HepG2 (cell line): ENCODE results near the gene PRKCE. TPM values are rescaled to one million over a fixed set of nuclear protein-coding genes. Genes with fewer than 3 reads are reported as not detected.

Experiments used
- ATAC-seq: fragments of 200-7000 bp; cut with Tn5 transposase; 3 replicates; pipeline ENCODE4 v1.9.1; 2020; ENCODE audit warnings: mild to moderate bottlenecking, moderate library complexity
- BruUV-seq: library from RNA; stranded (reverse); fragments of 400-500 nt; replicated peaks from 2 replicates; lab custom pipeline; 2021; lab: Mats Ljungman, UMichigan
- CTCF ChIA-PET: fragments of 300-600 bp; formaldehyde crosslinking; extraction: SDS; loops from one replicate; lab custom pipeline; 2021; ENCODE audit warnings: low total read pairs, inconsistent platforms, low intra/inter-chr PET ratio; lab: Yijun Ruan, JAX
- POLR2A ChIA-PET: fragments of 350-600 bp; sonication (Branson Sonifier 250); formaldehyde crosslinking; loops from one replicate; lab custom pipeline; 2020; ENCODE audit warnings: antibody characterized with exemption, inconsistent platforms; lab: Yijun Ruan, JAX
- DNase-seq: peaks from one replicate; pipeline ENCODE4 v3.0.0-alpha.2; 2015; ENCODE audit warnings: low spot score
- FAIRE-seq: peaks from 3 replicates; lab custom pipeline; 2011; peaks lifted over from hg19 to GRCh38; lab: Jason Lieb, UNC
- H2AFZ ChIP-seq: one replicate; pipeline ENCODE4 v1.6.1; 2011; ENCODE audit warnings: low read length, inconsistent platforms
- H3K27ac ChIP-seq: fragments of 300-600 bp; 3 replicates; pipeline ENCODE4 v1.8.0; 2011; ENCODE audit warnings: mixed run types, mild to moderate bottlenecking, mixed read lengths, low read length, inconsistent platforms; ENCODE audit not compliant: insufficient read depth; ENCODE audit errors: extremely low read length
- H3K27me3 ChIP-seq, 2 experiments: fragments of 200-600 bp in 1 of 2; 2 replicates in 1 of 2; 3 replicates in 1 of 2; pipeline versions ENCODE4 v1.6.0 to v1.8.0; 2011; ENCODE audit warnings: low read length in 2 of 2, mild to moderate bottlenecking in 2 of 2, moderate library complexity in 2 of 2, inconsistent platforms in 1 of 2; ENCODE audit not compliant: insufficient read depth in 2 of 2, control insufficient read depth in 1 of 2
- H3K36me3 ChIP-seq, 2 experiments: fragments of 200-600 bp in 1 of 2; replicated peaks in 1 of 2; 2 replicates in 1 of 2; 3 replicates in 1 of 2; pipeline versions ENCODE4 v1.5.1 to v1.8.0; 2011; ENCODE audit warnings: low read length in 2 of 2, inconsistent platforms in 1 of 2; ENCODE audit not compliant: insufficient read depth in 2 of 2, control insufficient read depth in 1 of 2
- H3K4me1 ChIP-seq: 2 replicates; pipeline ENCODE4 v1.5.1; 2012; ENCODE audit warnings: low read length, inconsistent platforms; ENCODE audit not compliant: insufficient read depth
- H3K4me2 ChIP-seq: 2 replicates; pipeline ENCODE4 v1.6.0; 2011; ENCODE audit warnings: low read depth, low read length, inconsistent platforms
- H3K4me3 ChIP-seq, 3 experiments: fragments of 200-600 bp in 1 of 3; sonication (generic), shearing (Covaris generic) in 1 of 3; replicated peaks in 1 of 3; 2 replicates each; pipeline ENCODE4 v1.5.1; 2011 to 2016; ENCODE audit warnings: low read length in 3 of 3, inconsistent platforms in 2 of 3, low read depth in 2 of 3, mild to moderate bottlenecking in 2 of 3, control low read depth in 1 of 3, mixed read lengths in 1 of 3; ENCODE audit not compliant: insufficient read depth in 1 of 3
- H3K79me2 ChIP-seq: one replicate; pipeline ENCODE4 v1.6.1; 2011; ENCODE audit warnings: low read length, inconsistent platforms; ENCODE audit not compliant: insufficient read depth
- H3K9ac ChIP-seq: 2 replicates; pipeline ENCODE4 v1.6.0; 2011; ENCODE audit warnings: mild to moderate bottlenecking, low read depth, low read length, inconsistent platforms; ENCODE audit not compliant: insufficient read depth
- H3K9me3 ChIP-seq: 2 replicates; pipeline ENCODE4 v1.5.1; 2012; ENCODE audit warnings: mild to moderate bottlenecking, low read length
- H4K20me1 ChIP-seq: 2 replicates; pipeline ENCODE4 v1.6.0; 2011; ENCODE audit warnings: inconsistent platforms, mild to moderate bottlenecking, low read length, moderate library complexity; ENCODE audit not compliant: insufficient read depth
- ARID5B ChIP-seq: IDR thresholded peaks from 2 replicates; pipeline ENCODE4 v1.4.0; 2020; ENCODE audit warnings: mild to moderate bottlenecking, missing genetic modification reagents
- PITX1 ChIP-seq: sonication (generic); formaldehyde crosslinking; IDR thresholded peaks from 2 replicates; pipeline ENCODE4 v1.5.1; 2020; ENCODE audit warnings: mild to moderate bottlenecking, missing genetic modification reagents
- REL ChIP-seq: sonication (generic); formaldehyde crosslinking; conservative IDR thresholded peaks from 2 replicates; pipeline ENCODE4 v1.8.0; 2022; ENCODE audit warnings: mild to moderate bottlenecking, missing genetic modification reagents, moderate library complexity
- ZNF407 ChIP-seq: sonication (generic); formaldehyde crosslinking; IDR thresholded peaks from one replicate; pipeline ENCODE4 v1.5.1; 2020; ENCODE audit warnings: mild to moderate bottlenecking, missing genetic modification reagents; ENCODE audit errors: not compliant biosample characterization
- ZNF431 ChIP-seq: sonication (generic); formaldehyde crosslinking; IDR thresholded peaks from 2 replicates; pipeline ENCODE4 v1.9.0; 2022; ENCODE audit warnings: missing genetic modification reagents, low read depth, mild to moderate bottlenecking, borderline replicate concordance
- WGBS: methylation state at CpG from one replicate; pipeline ENCODE4 v1.1.6; 2017; ENCODE audit warnings: low lambda C conversion rate; 5-methylcytosine and 5-hydroxymethylcytosine counted together
- in situ Hi-C: cut with HindIII; loops from 2 replicates; pipeline ENCODE4 v1.10.0; 2017; ENCODE audit warnings: low pct_unique_long_range_greater_than_20kb; ENCODE audit not compliant: extremely low pct_ligation_motif_present
- intact Hi-C: fragments of 100-400 bp; cut with micrococcal nuclease; formaldehyde crosslinking; loops from one replicate; pipeline ENCODE4 v1.10.0; 2022; ENCODE audit not compliant: unreplicated experiment
- polyA plus RNA-seq, 8 experiments: library from polyadenylated mRNA; depleted of rRNA in 3 of 8; stranded (reverse) in 7 of 8; unstranded in 1 of 8; fragments of >200 nt; fragmentation: Illumina TruSeq in 4 of 8; extraction: Trizol in 4 of 8; gene quantifications; 2 replicates each; pipeline versions ENCODE4 v1.2.1 to v1.2.3, GENCODE V29; 2011 to 2016; ENCODE audit warnings: low read depth in 4 of 8, missing spikeins in 1 of 8, mixed read lengths in 1 of 8; ENCODE audit not compliant: insufficient read depth in 1 of 8
- total RNA-seq, 5 experiments: library from RNA; depleted of rRNA; stranded (reverse); fragments of >200 nt; fragmentation: Illumina TruSeq; extraction: Trizol; gene quantifications; 2 replicates each; pipeline ENCODE4 v1.2.3, GENCODE V29; 2016; ENCODE audit warnings: low read depth in 1 of 5

PRKCE gene
- total and polyA plus RNA-seq, 2 of the 13 experiments (the other 11 are each of a cell fraction or from before 2014, with no cell fraction given) = 1.0 to 3.9 TPM

- Histone ChIP-seq H3K36me3 (no peaks in the 10 kb centered on the region), H3K27me3 (no peaks in the 10 kb centered on the region), H3K9ac (no peak overlapping the region), H3K4me1 (no peaks in the 10 kb centered on the region), H3K4me2 (no peak overlapping the region), H3K79me2 (no peaks in the 10 kb centered on the region), H2AFZ (no peak overlapping the region), H4K20me1 (no peaks in the 10 kb centered on the region), H3K4me3 (no peak overlapping the region), H3K9me3 (no peaks in the 10 kb centered on the region), H3K27ac (no peak overlapping the region)
- intact Hi-C loops = no loop called here
- TF ChIP-seq REL (CRISPR knock-in tag) = no peak
- no peak for TF ChIP-seq ZNF407 (CRISPR knock-in tag)
- no peak for TF ChIP-seq ARID5B
- TF ChIP-seq ZNF431 (CRISPR knock-in tag) = no peak
- no peak for TF ChIP-seq PITX1
- WGBS = 72% methylated on average over 8 of the region's 8 CpGs
- DNase-seq = no peak
- CTCF ChIA-PET = no interaction called here
- no peak for FAIRE-seq
- no peak for ATAC-seq
- BruUV-seq = no TSS peak
- in situ Hi-C loops = no loop called here
- POLR2A ChIA-PET = no interaction called here
These were observed 483.2 kb downstream of the PRKCE start for GRCh38 chr2:46134531-46135227.
